GM21619 (cell line): ENCODE data around the gene SLC2A3.
"Not testable (repeated sequence)": the region's sequence is repeated elsewhere in the genome, so short reads cannot be mapped to it uniquely, and the experiment has no call there.

Source experiments
- ATAC-seq: cut with Tn5 transposase; IDR thresholded peaks from one replicate; pipeline ENCODE4 v1.9.1; 2021; ENCODE audit not compliant: unreplicated experiment

The SLC2A3 gene

GRCh38 chr12:7917392-7918267 lies 18.4 kb downstream of the SLC2A3 start:
- ATAC-seq, result no peak

GRCh38 chr12:7916936-7917335 lies 19.1 kb downstream of the SLC2A3 start:
- ATAC-seq, result no peak

- ATAC-seq, result no peak
Observed at GRCh38 chr12:7915661-7916403, 20.2 kb downstream of the SLC2A3 start.

GRCh38 chr12:7910106-7910505 lies 25.9 kb downstream of the SLC2A3 start:
- not testable (repeated sequence) for ATAC-seq

- ATAC-seq, result no peak
Observed at GRCh38 chr12:7907009-7907408, 29.0 kb downstream of the SLC2A3 start.

GRCh38 chr12:7906303-7906702 lies 29.7 kb downstream of the SLC2A3 start:
- ATAC-seq, result not testable (repeated sequence)

- not testable (repeated sequence) for ATAC-seq
Observed at GRCh38 chr12:7905600-7906125, 30.3 kb downstream of the SLC2A3 start.

GRCh38 chr12:7905071-7905470 lies 30.9 kb downstream of the SLC2A3 start:
- no peak for ATAC-seq

GRCh38 chr12:7902416-7902815 lies 33.6 kb downstream of the SLC2A3 start:
- not testable (repeated sequence) for ATAC-seq

GRCh38 chr12:7899755-7900154 lies 36.2 kb downstream of the SLC2A3 start:
- ATAC-seq, result no peak

- not testable (repeated sequence) for ATAC-seq
Observed at GRCh38 chr12:7896726-7897125, 39.3 kb downstream of the SLC2A3 start.

- no peak for ATAC-seq
Observed at GRCh38 chr12:7892186-7892980, 43.6 kb downstream of the SLC2A3 start.

GRCh38 chr12:7884689-7885088 lies 51.3 kb downstream of the SLC2A3 start:
- ATAC-seq, result no peak

- ATAC-seq, result not testable (repeated sequence)
Observed at GRCh38 chr12:7881736-7882120, 54.3 kb downstream of the SLC2A3 start.

- ATAC-seq, result not testable (repeated sequence)
Observed at GRCh38 chr12:7880952-7881735, 54.8 kb downstream of the SLC2A3 start.

- no peak for ATAC-seq
Observed at GRCh38 chr12:7879246-7879645, 56.7 kb downstream of the SLC2A3 start.

GRCh38 chr12:7877420-7877819 lies 58.6 kb downstream of the SLC2A3 start:
- ATAC-seq, result no peak

GRCh38 chr12:7872566-7873319 lies 63.2 kb downstream of the SLC2A3 start, which contains the start of gene SLC2A14:
SLC2A14 (minus strand) TSS chr12:7872915; CDS start chr12:7869880, 3,035 bp downstream.
- no peak for ATAC-seq

- ATAC-seq, result no peak
Observed at GRCh38 chr12:7870335-7870734, 65.7 kb downstream of the SLC2A3 start.
